HEK293 (cell line): ENCODE data around the gene LGI4.

Experiments
- BCL11B ChIP-seq: fragments of 450-650 bp; formaldehyde crosslinking; IDR thresholded peaks from 2 replicates; pipeline ENCODE4 v1.5.1; 2016; ENCODE audit warnings: low read depth, missing biosample characterization, missing genetic modification characterization
- GLI4 ChIP-seq: fragments of 450-650 bp; formaldehyde crosslinking; IDR thresholded peaks from 2 replicates; pipeline ENCODE4 v1.5.1; 2016; ENCODE audit warnings: missing biosample characterization, missing genetic modification characterization
- GLIS1 ChIP-seq: fragments of 450-650 bp; formaldehyde crosslinking; IDR thresholded peaks from 2 replicates; pipeline ENCODE4 v1.5.1; 2016; ENCODE audit warnings: missing biosample characterization, missing genetic modification characterization
- IKZF3 ChIP-seq: fragments of 450-650 bp; IDR thresholded peaks from 2 replicates; pipeline ENCODE4 v1.5.0; 2018; ENCODE audit warnings: missing biosample characterization, mild to moderate bottlenecking, missing genetic modification characterization, moderate library complexity
- MEIS1 ChIP-seq: sonication (generic); formaldehyde crosslinking; IDR thresholded peaks from 2 replicates; pipeline ENCODE4 v1.8.1; 2022; ENCODE audit warnings: missing genetic modification reagents, mild to moderate bottlenecking, borderline replicate concordance
- TSHZ1 ChIP-seq: fragments of 450-650 bp; formaldehyde crosslinking; IDR thresholded peaks from 2 replicates; pipeline ENCODE4 v1.5.1; 2016; ENCODE audit warnings: missing biosample characterization, missing genetic modification characterization, borderline replicate concordance
- YY2 ChIP-seq: fragments of 450-650 bp; formaldehyde crosslinking; IDR thresholded peaks from 2 replicates; pipeline ENCODE4 v1.5.1; 2016; ENCODE audit warnings: missing biosample characterization, missing genetic modification characterization
- ZBTB17 ChIP-seq: fragments of 450-650 bp; formaldehyde crosslinking; IDR thresholded peaks from 2 replicates; pipeline ENCODE4 v1.5.1; 2016; ENCODE audit warnings: missing biosample characterization, missing genetic modification characterization
- ZBTB7A ChIP-seq: fragments of 450-650 bp; formaldehyde crosslinking; IDR thresholded peaks from 2 replicates; pipeline ENCODE4 v1.5.1; 2016; ENCODE audit warnings: low read depth, missing biosample characterization, missing genetic modification characterization
- ZBTB8A ChIP-seq: fragments of 450-650 bp; formaldehyde crosslinking; IDR thresholded peaks from 2 replicates; pipeline ENCODE4 v1.5.1; 2016; ENCODE audit warnings: missing biosample characterization, missing genetic modification characterization
- ZEB2 ChIP-seq: fragments of 450-650 bp; formaldehyde crosslinking; IDR thresholded peaks from 2 replicates; pipeline ENCODE4 v1.5.1; 2016; ENCODE audit warnings: missing biosample characterization, missing genetic modification characterization
- ZFHX2 ChIP-seq: fragments of 450-650 bp; formaldehyde crosslinking; conservative IDR thresholded peaks from 2 replicates; pipeline ENCODE4 v1.5.1; 2016; ENCODE audit warnings: missing biosample characterization, missing genetic modification characterization
- ZNF10 ChIP-seq: fragments of 450-650 bp; formaldehyde crosslinking; IDR thresholded peaks from 2 replicates; pipeline ENCODE4 v1.5.1; 2017; ENCODE audit warnings: missing biosample characterization, missing genetic modification characterization
- ZNF132 ChIP-seq: fragments of 450-650 bp; formaldehyde crosslinking; IDR thresholded peaks from 2 replicates; pipeline ENCODE4 v1.5.1; 2017; ENCODE audit warnings: missing biosample characterization, missing genetic modification characterization, borderline replicate concordance
- ZNF133 ChIP-seq: fragments of 450-650 bp; formaldehyde crosslinking; IDR thresholded peaks from 2 replicates; pipeline ENCODE4 v1.5.1; 2016; ENCODE audit warnings: missing biosample characterization, missing genetic modification characterization
- ZNF146 ChIP-seq: fragments of 450-650 bp; formaldehyde crosslinking; IDR thresholded peaks from 2 replicates; pipeline ENCODE4 v1.5.1; 2016; ENCODE audit warnings: missing biosample characterization, missing genetic modification characterization
- ZNF19 ChIP-seq: fragments of 450-650 bp; formaldehyde crosslinking; IDR thresholded peaks from 2 replicates; pipeline ENCODE4; 2016; ENCODE audit warnings: missing biosample characterization, missing genetic modification characterization, low read depth
- ZNF223 ChIP-seq: fragments of 450-650 bp; formaldehyde crosslinking; IDR thresholded peaks from 2 replicates; pipeline ENCODE4 v1.5.1; 2016; ENCODE audit warnings: missing biosample characterization, missing genetic modification characterization
- ZNF24 ChIP-seq: fragments of 450-650 bp; formaldehyde crosslinking; IDR thresholded peaks from 2 replicates; pipeline ENCODE4 v1.5.1; 2016; ENCODE audit warnings: missing biosample characterization, missing genetic modification characterization
- ZNF248 ChIP-seq: fragments of 450-650 bp; formaldehyde crosslinking; IDR thresholded peaks from 2 replicates; pipeline ENCODE4 v1.5.1; 2017; ENCODE audit warnings: missing biosample characterization, missing genetic modification characterization
- ZNF292 ChIP-seq: fragments of 450-650 bp; formaldehyde crosslinking; IDR thresholded peaks from 2 replicates; pipeline ENCODE4 v1.5.1; 2016; ENCODE audit warnings: low read depth, missing biosample characterization, missing genetic modification characterization, borderline replicate concordance
- ZNF341 ChIP-seq: fragments of 450-650 bp; formaldehyde crosslinking; IDR thresholded peaks from 2 replicates; pipeline ENCODE4; 2016; ENCODE audit warnings: low read depth, missing biosample characterization, missing genetic modification characterization
- ZNF398 ChIP-seq: fragments of 450-650 bp; formaldehyde crosslinking; IDR thresholded peaks from 2 replicates; pipeline ENCODE4 v1.5.1; 2017; ENCODE audit warnings: missing biosample characterization, missing genetic modification characterization
- ZNF404 ChIP-seq: fragments of 450-650 bp; formaldehyde crosslinking; IDR thresholded peaks from 2 replicates; pipeline ENCODE4 v1.5.1; 2017; ENCODE audit warnings: missing biosample characterization, missing genetic modification characterization
- ZNF433 ChIP-seq: fragments of 450-650 bp; formaldehyde crosslinking; IDR thresholded peaks from 2 replicates; pipeline ENCODE4 v1.5.1; 2016; ENCODE audit warnings: missing biosample characterization, missing genetic modification characterization, low read depth
- ZNF514 ChIP-seq: fragments of 450-650 bp; formaldehyde crosslinking; IDR thresholded peaks from 2 replicates; pipeline ENCODE4 v1.5.1; 2016; ENCODE audit warnings: missing biosample characterization, missing genetic modification characterization
- ZNF548 ChIP-seq: fragments of 450-650 bp; formaldehyde crosslinking; IDR thresholded peaks from 2 replicates; pipeline ENCODE4 v1.5.1; 2016; ENCODE audit warnings: missing biosample characterization, missing genetic modification characterization
- ZNF692 ChIP-seq: fragments of 450-650 bp; formaldehyde crosslinking; IDR thresholded peaks from 2 replicates; pipeline ENCODE4 v1.5.1; 2016; ENCODE audit warnings: missing biosample characterization, missing genetic modification characterization
- ZNF701 ChIP-seq: fragments of 450-650 bp; formaldehyde crosslinking; IDR thresholded peaks from 2 replicates; pipeline ENCODE4 v1.5.1; 2016; ENCODE audit warnings: missing biosample characterization, missing genetic modification characterization
- ZNF707 ChIP-seq: fragments of 450-650 bp; formaldehyde crosslinking; IDR thresholded peaks from 2 replicates; pipeline ENCODE4 v1.5.1; 2016; ENCODE audit warnings: missing biosample characterization, missing genetic modification characterization

The LGI4 gene

GRCh38 chr19:35122687-35123551 is 11.9 kb downstream of the LGI4 start (continued):
- TF ChIP-seq ZFHX2 (tag by site-specific recombination), result peak; percentile 43
- TF ChIP-seq YY2 (tag by site-specific recombination), result 0 out of 2 replicates have a peak, but pooled peaks have one; percentile 13
- TF ChIP-seq ZNF692 (tag by site-specific recombination), result 0 out of 2 replicates have a peak, but pooled peaks have one; percentile 14
- TF ChIP-seq GLI4 (tag by site-specific recombination), result no peak
- TF ChIP-seq ZNF514 (tag by site-specific recombination), result peak; percentile 15; the same call in 1 of the 2 replicates
- no peak for TF ChIP-seq ZNF19 (tag by site-specific recombination)
- no peak for TF ChIP-seq ZNF707 (tag by site-specific recombination)
- no peak for TF ChIP-seq ZNF132 (tag by site-specific recombination)
- TF ChIP-seq TSHZ1 (tag by site-specific recombination), result no peak
- TF ChIP-seq ZEB2, result no peak
- no peak for TF ChIP-seq ZNF146 (tag by site-specific recombination)
- peak; percentile 61; the same call in 1 of the 2 replicates for TF ChIP-seq ZNF24
- TF ChIP-seq ZBTB17 (tag by site-specific recombination), result 0 out of 2 replicates have a peak, but pooled peaks have one; percentile 19
- TF ChIP-seq ZNF341 (tag by site-specific recombination), result no peak
- 0 out of 2 replicates have a peak, but pooled peaks have one; percentile 15 for TF ChIP-seq IKZF3
- TF ChIP-seq MEIS1, result no peak
- peak; percentile 74 for TF ChIP-seq ZNF398
- no peak for TF ChIP-seq ZNF701 (tag by site-specific recombination)
- TF ChIP-seq ZNF433, result 0 out of 2 replicates have a peak, but pooled peaks have one; percentile 11
- no peak for TF ChIP-seq ZBTB7A (tag by site-specific recombination)
- TF ChIP-seq ZNF404 (tag by site-specific recombination), result no peak
- 0 out of 2 replicates have a peak, but pooled peaks have one; percentile 31 for TF ChIP-seq ZNF548 (tag by site-specific recombination)
- TF ChIP-seq BCL11B, result no peak
- TF ChIP-seq ZNF133 (tag by site-specific recombination), result no peak
- 0 out of 2 replicates have a peak, but pooled peaks have one; percentile 16 for TF ChIP-seq ZNF223 (tag by site-specific recombination)
- TF ChIP-seq GLIS1 (tag by site-specific recombination), result peak; percentile 50; the same call in 1 of the 2 replicates
- no peak for TF ChIP-seq ZNF10
- TF ChIP-seq ZNF292, result no peak
- no peak for TF ChIP-seq ZNF248 (tag by site-specific recombination)
- peak; percentile 85 for TF ChIP-seq ZBTB8A (tag by site-specific recombination)
